DOHH2 (cell line): ENCODE measurements around the gene ADRA1B.

Experiments used
- H3F3A ChIP-seq: fragments of 200-600 bp; sonication (generic), shearing (Covaris generic); 2 replicates; pipeline ENCODE4 v1.6.0; 2016; ENCODE audit warnings: antibody characterized with exemption, mild to moderate bottlenecking; ENCODE audit not compliant: control insufficient read depth, insufficient read depth
- H3K27ac ChIP-seq: fragments of 200-600 bp; sonication (generic); 2 replicates; pipeline ENCODE4 v1.5.1; 2014; ENCODE audit warnings: low read depth, mild to moderate bottlenecking, low read length, moderate library complexity
- H3K27me3 ChIP-seq: fragments of 200-600 bp; sonication (generic); 2 replicates; pipeline ENCODE4 v1.6.1; 2014; ENCODE audit warnings: mild to moderate bottlenecking, low read length, mixed read lengths; ENCODE audit not compliant: control insufficient read depth
- H3K36me3 ChIP-seq: fragments of 200-600 bp; sonication (generic); 2 replicates; pipeline ENCODE4 v1.6.1; 2014; ENCODE audit warnings: mild to moderate bottlenecking, low read length, moderate library complexity, mixed read lengths; ENCODE audit not compliant: control insufficient read depth
- H3K4me1 ChIP-seq: fragments of 200-600 bp; sonication (generic); 2 replicates; pipeline ENCODE4 v1.6.1; 2014; ENCODE audit warnings: mild to moderate bottlenecking, low read length, mixed read lengths; ENCODE audit not compliant: control insufficient read depth
- H3K4me2 ChIP-seq: fragments of 200-600 bp; sonication (generic); 2 replicates; pipeline ENCODE4 v1.6.0; 2014; ENCODE audit warnings: mild to moderate bottlenecking, low read length, moderate library complexity
- H3K4me3 ChIP-seq: fragments of 200-600 bp; sonication (generic); 2 replicates; pipeline ENCODE4 v1.5.1; 2014; ENCODE audit warnings: mild to moderate bottlenecking, low read length, mixed read lengths
- H3K79me2 ChIP-seq: fragments of 200-600 bp; sonication (generic); 2 replicates; pipeline ENCODE4 v1.6.1; 2014; ENCODE audit warnings: mild to moderate bottlenecking, low read length, mixed read lengths; ENCODE audit not compliant: control insufficient read depth
- H3K9me2 ChIP-seq: fragments of 200-600 bp; sonication (generic); replicated peaks from 2 replicates; pipeline ENCODE4 v1.6.1; 2014; ENCODE audit warnings: mild to moderate bottlenecking, low read length, mixed read lengths; ENCODE audit not compliant: control insufficient read depth
- H3K9me3 ChIP-seq: fragments of 200-600 bp; sonication (generic); 2 replicates; pipeline ENCODE4 v1.6.1; 2014; ENCODE audit warnings: antibody characterized with exemption, low read length, mixed read lengths; ENCODE audit not compliant: control insufficient read depth, insufficient read depth
- H4K20me1 ChIP-seq: fragments of 200-600 bp; sonication (generic); 2 replicates; pipeline ENCODE4 v1.6.0; 2014; ENCODE audit warnings: low read depth, mild to moderate bottlenecking, antibody characterized with exemption, low read length, moderate library complexity; ENCODE audit not compliant: control insufficient read depth, insufficient read depth
- EZH2phosphoT487 ChIP-seq: fragments of 200-600 bp; sonication (generic); IDR thresholded peaks from 2 replicates; pipeline ENCODE4 v1.6.1; 2017; ENCODE audit warnings: borderline replicate concordance, mild to moderate bottlenecking, antibody characterized with exemption, low read length, moderate library complexity, mixed read lengths
- TF ChIP-seq, protein P1 (sequence below): fragments of 200-600 bp; sonication (generic); IDR thresholded peaks from one replicate; pipeline ENCODE4 v1.5.1; 2014; ENCODE audit warnings: antibody characterized with exemption, mild to moderate bottlenecking, low read depth, low read length; ENCODE audit not compliant: poor library complexity, severe bottlenecking

Gene ADRA1B

DNA sequence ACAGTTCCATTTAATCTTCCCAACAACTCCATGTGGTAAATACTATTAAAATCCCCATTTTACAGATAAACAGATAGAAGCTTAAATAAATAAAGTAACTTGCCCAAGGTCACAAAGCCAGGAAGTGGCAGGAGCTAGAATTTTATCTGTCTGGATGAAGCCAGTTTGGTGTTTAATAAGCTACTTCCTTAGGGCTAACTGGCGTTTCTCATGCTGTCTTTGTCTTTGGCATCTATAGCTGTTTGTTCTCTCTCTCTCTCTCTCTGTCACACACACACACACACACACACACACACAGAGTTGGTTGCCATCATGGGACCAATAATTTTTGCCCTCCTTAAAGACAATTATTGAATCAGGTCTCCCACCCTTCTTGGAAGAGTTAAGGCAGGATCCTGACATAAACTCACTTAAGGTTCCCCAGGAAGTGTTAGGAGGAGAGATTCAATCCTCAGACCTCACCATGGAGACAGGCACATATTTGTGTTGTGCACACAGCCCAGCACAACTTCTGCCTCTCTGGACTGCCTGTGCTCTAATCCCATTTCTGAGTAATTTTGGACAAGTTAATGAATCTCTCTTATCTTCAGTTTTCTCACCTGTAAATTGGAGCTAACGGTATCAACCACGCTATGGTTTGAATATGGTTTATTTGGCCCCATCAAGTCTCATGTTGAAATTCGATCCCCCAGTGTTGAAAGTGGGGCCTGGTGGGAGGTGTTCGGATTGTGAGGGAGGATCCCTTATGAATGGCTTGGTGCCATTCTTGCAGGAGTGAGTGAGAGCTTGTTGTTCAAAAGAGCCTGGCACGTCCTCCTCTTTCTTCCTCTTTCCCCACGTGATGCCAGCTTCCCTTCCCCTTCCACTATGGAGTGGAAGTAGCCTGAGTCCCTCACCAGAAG lies 8.3 kb upstream of the ADRA1B start:
- H3K9me2 ChIP-seq: no peaks in the 10 kb centered on the region
- no peak overlapping the region for H3K4me3 ChIP-seq
- no peak overlapping the region for H3K27ac ChIP-seq
- TF ChIP-seq EZH2phosphoT487: no peak
- TF ChIP-seq, protein P1, sequence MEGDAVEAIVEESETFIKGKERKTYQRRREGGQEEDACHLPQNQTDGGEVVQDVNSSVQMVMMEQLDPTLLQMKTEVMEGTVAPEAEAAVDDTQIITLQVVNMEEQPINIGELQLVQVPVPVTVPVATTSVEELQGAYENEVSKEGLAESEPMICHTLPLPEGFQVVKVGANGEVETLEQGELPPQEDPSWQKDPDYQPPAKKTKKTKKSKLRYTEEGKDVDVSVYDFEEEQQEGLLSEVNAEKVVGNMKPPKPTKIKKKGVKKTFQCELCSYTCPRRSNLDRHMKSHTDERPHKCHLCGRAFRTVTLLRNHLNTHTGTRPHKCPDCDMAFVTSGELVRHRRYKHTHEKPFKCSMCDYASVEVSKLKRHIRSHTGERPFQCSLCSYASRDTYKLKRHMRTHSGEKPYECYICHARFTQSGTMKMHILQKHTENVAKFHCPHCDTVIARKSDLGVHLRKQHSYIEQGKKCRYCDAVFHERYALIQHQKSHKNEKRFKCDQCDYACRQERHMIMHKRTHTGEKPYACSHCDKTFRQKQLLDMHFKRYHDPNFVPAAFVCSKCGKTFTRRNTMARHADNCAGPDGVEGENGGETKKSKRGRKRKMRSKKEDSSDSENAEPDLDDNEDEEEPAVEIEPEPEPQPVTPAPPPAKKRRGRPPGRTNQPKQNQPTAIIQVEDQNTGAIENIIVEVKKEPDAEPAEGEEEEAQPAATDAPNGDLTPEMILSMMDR: no peak
- H3K9me3 ChIP-seq: no peaks in the 10 kb centered on the region
- no peaks in the 10 kb centered on the region for H4K20me1 ChIP-seq
- H3K4me2 ChIP-seq: no peak overlapping the region
- H3K4me1 ChIP-seq: no peaks in the 10 kb centered on the region
- no peaks in the 10 kb centered on the region for H3K79me2 ChIP-seq
- H3K36me3 ChIP-seq: no peaks in the 10 kb centered on the region
- no peaks in the 10 kb centered on the region for H3F3A ChIP-seq
- peaks cover 21% of the 10 kb centered on the region; the same call in 1 of the 2 replicates for H3K27me3 ChIP-seq

DNA sequence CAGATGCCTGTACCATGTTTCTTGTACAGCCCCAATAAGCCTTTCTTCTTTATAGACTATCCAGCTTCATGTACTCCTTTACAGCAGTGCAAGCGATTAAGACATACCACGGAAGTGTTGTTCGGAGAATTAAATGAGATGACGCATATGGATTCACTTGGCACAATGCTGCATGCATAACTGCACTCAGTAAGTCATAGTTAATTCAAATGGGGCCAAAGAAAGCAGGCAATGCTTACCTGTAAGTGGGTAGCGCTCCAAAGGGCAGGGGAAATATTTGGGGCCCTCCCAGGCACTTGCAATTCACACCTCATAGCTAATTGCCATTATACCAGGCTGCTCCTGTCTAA lies 7.7 kb upstream of the ADRA1B start:
- TF ChIP-seq, protein P1: no peak
- TF ChIP-seq EZH2phosphoT487: no peak
- no peak overlapping the region for H3K4me3 ChIP-seq
- peaks cover 24% of the 10 kb centered on the region; the same call in 1 of the 2 replicates for H3K27me3 ChIP-seq
- H3K9me3 ChIP-seq: no peaks in the 10 kb centered on the region
- H3K4me2 ChIP-seq: no peak overlapping the region
- no peaks in the 10 kb centered on the region for H3F3A ChIP-seq
- H3K27ac ChIP-seq: no peak overlapping the region
- no peaks in the 10 kb centered on the region for H3K4me1 ChIP-seq
- no peaks in the 10 kb centered on the region for H3K36me3 ChIP-seq
- no peaks in the 10 kb centered on the region for H4K20me1 ChIP-seq
- H3K9me2 ChIP-seq: no peaks in the 10 kb centered on the region
- no peaks in the 10 kb centered on the region for H3K79me2 ChIP-seq

DNA sequence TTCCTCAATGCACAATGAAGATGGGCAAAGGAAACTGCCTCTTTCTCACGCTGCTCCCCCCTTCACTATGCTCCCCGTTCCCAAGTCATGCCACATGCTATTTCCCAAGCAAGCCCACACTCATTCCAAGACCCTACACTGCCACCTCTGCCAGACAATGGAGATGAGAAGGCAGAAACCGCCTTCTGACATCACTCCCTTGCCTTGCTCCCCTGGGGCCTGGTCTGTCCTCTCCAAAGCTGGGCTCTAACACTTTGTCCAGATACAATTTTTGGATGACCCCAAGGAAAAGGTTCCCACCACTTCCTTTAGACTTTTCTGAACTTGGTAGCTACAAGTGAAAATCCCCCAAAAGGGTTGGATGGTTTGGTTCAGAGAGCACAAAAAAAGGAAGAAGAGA lies 7.2 kb upstream of the ADRA1B start:
- Histone ChIP-seq H3K4me1 (no peaks in the 10 kb centered on the region), H3K4me2 (no peak overlapping the region), H3K27ac (no peak overlapping the region), H3F3A (no peaks in the 10 kb centered on the region), H3K9me2 (no peaks in the 10 kb centered on the region), H4K20me1 (no peaks in the 10 kb centered on the region), H3K79me2 (no peaks in the 10 kb centered on the region), H3K4me3 (no peak overlapping the region), H3K27me3 (peaks cover 25% of the 10 kb centered on the region; the same call in 1 of the 2 replicates), H3K9me3 (no peaks in the 10 kb centered on the region), H3K36me3 (no peaks in the 10 kb centered on the region)
- TF ChIP-seq, protein P1: no peak
- no peak for TF ChIP-seq EZH2phosphoT487
